Panc1 (cell line): Measurements from ENCODE around the gene CLNS1A. TPM values are rescaled to one million over a fixed set of nuclear protein-coding genes. Genes with fewer than 3 reads are reported as not detected.

Experiments used
- ATAC-seq: fragments of 200-7000 bp; cut with Tn5 transposase; 2 replicates; pipeline ENCODE4 v1.9.1; 2020; ENCODE audit warnings: mild to moderate bottlenecking, moderate library complexity
- BruUV-seq: library from RNA; stranded (reverse); fragments of 400-500 nt; replicated peaks from 2 replicates; lab custom pipeline; 2021; lab: Mats Ljungman, UMichigan
- CTCF ChIA-PET: fragments of 300-600 bp; sonication (Branson Sonifier 250); formaldehyde crosslinking; loops from one replicate; lab custom pipeline; 2022; ENCODE audit warnings: antibody characterized with exemption; lab: Charles Lee
- POLR2A ChIA-PET: fragments of 300-600 bp; sonication (Branson Sonifier 250); formaldehyde crosslinking; loops from one replicate; lab custom pipeline; 2022; ENCODE audit warnings: antibody characterized with exemption; lab: Charles Lee
- DNase-seq: peaks from one replicate; pipeline ENCODE4 v3.0.0-alpha.2; 2010; ENCODE audit warnings: low read depth, low spot score
- H3K27ac ChIP-seq: 2 replicates; pipeline ENCODE4 v1.5.1; 2011; ENCODE audit warnings: mild to moderate bottlenecking, low read length, inconsistent platforms
- H3K27me3 ChIP-seq: fragments of 200-500 bp; sonication (Bioruptor generic); 2 replicates; pipeline ENCODE4 v1.6.0; 2014; ENCODE audit warnings: low read length, inconsistent platforms; ENCODE audit not compliant: control insufficient read depth, insufficient read depth
- H3K36me3 ChIP-seq: fragments of 200-500 bp; sonication (Bioruptor generic); 2 replicates; pipeline ENCODE4 v1.5.1; 2014; ENCODE audit warnings: inconsistent platforms, mild to moderate bottlenecking, low read length, moderate library complexity; ENCODE audit not compliant: control insufficient read depth, insufficient read depth
- H3K4me1 ChIP-seq: 2 replicates; pipeline ENCODE4 v1.5.1; 2011; ENCODE audit warnings: inconsistent platforms, mild to moderate bottlenecking, low read length, moderate library complexity; ENCODE audit not compliant: control insufficient read depth, insufficient read depth
- H3K4me3 ChIP-seq, 2 experiments: 2 replicates each; pipeline ENCODE4 v1.5.1; 2011 to 2012; ENCODE audit warnings: low read depth in 2 of 2, low read length in 2 of 2, mild to moderate bottlenecking in 2 of 2, inconsistent platforms in 1 of 2, moderate library complexity in 1 of 2
- H3K9me3 ChIP-seq: fragments of 200-500 bp; sonication (Bioruptor generic); 2 replicates; pipeline ENCODE4 v1.5.1; 2014; ENCODE audit warnings: low read depth, mild to moderate bottlenecking, inconsistent platforms, low read length, moderate library complexity; ENCODE audit not compliant: control insufficient read depth, insufficient read depth
- POLR2AphosphoS5 ChIP-seq: IDR thresholded peaks from 2 replicates; pipeline ENCODE4 v1.6.1; 2012; ENCODE audit warnings: mild to moderate bottlenecking, low read depth, low read length, moderate library complexity
- SIN3A ChIP-seq: IDR thresholded peaks from 2 replicates; pipeline ENCODE4 v1.6.1; 2012; ENCODE audit warnings: low read depth, mild to moderate bottlenecking, low read length, moderate library complexity, borderline replicate concordance; ENCODE audit not compliant: insufficient read depth
- TCF7L2 ChIP-seq: IDR thresholded peaks from 2 replicates; pipeline ENCODE4 v1.6.1; 2011; ENCODE audit warnings: mild to moderate bottlenecking, low read depth, low read length, inconsistent platforms
- in situ Hi-C: cut with HindIII; loops from 2 replicates; pipeline ENCODE4 v1.10.0; 2016; ENCODE audit warnings: low sequenced_read_pairs, low pct_unique_long_range_greater_than_20kb
- intact Hi-C: fragments of 100-400 bp; cut with micrococcal nuclease; formaldehyde crosslinking; loops from one replicate; pipeline ENCODE4 v1.10.0; 2022; ENCODE audit not compliant: unreplicated experiment
- total RNA-seq: library from RNA; stranded (reverse); gene quantifications from one replicate; pipeline ENCODE4 v1.2.1, GENCODE V29; 2021; ENCODE audit not compliant: unreplicated experiment
- TF ChIP-seq, protein P1 (sequence below): fragments of 450-650 bp; IDR thresholded peaks from 2 replicates; pipeline ENCODE4 v1.5.1; 2017; ENCODE audit warnings: mild to moderate bottlenecking
- TF ChIP-seq, protein P2 (sequence below), 2 experiments: IDR thresholded peaks; 2 replicates each; pipeline ENCODE4 v1.6.1; 2011 to 2012; ENCODE audit warnings: low read depth in 2 of 2, control low read depth in 1 of 2, low read length in 1 of 2, mild to moderate bottlenecking in 1 of 2, moderate library complexity in 1 of 2; ENCODE audit not compliant: insufficient read depth in 1 of 2

The CLNS1A gene
- total RNA-seq, 1 experiment from 2014 or later: 117 TPM

DNA sequence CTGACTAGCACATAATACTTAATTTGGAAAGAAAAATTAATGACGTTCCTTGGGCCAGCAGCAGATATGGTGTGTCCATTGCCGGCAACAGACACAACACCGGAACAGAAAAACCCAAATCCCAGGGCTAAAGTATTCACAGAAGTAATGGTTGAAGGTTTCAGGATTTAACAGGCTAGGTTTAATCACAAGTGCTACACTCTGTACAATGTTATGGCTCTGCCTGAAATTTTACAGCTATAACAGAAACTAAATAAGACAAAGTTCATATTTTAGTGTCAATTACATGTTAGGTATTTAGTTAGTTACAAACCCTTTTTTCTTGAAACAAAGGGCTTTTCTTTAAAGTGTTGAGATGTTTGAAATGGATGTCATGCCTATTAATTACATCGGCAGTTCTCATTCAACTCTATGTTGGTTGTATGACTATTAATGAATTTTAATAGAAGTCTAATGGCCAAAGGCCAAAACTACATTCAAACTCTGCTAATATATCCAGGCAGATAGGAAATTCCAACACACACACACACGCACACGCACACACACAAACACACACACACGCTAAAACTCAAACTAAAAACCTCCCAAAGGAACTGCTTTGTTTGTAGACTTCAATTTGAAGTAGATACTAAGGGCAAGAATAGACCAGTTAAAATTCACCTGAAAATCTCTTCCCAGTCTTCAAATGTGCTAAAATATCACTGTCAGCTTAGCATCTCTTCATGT, 27.8 kb upstream of the CLNS1A start:
- intact Hi-C loops: no loop called here
- Histone ChIP-seq H3K36me3 (peaks cover 21% of the 10 kb centered on the region), H3K27ac (no peak overlapping the region), H3K4me3 (no peak overlapping the region), H3K27me3 (no peaks in the 10 kb centered on the region), H3K9me3 (no peaks in the 10 kb centered on the region), H3K4me1 (no peaks in the 10 kb centered on the region)
- ChIA-PET POLR2A (no interaction called here), CTCF (interaction anchor here (0.6 kb wide), 1 partner anchor 35 kb away, joined by 3 read pairs; no protein-coding TSS in a partner anchor)
- ATAC-seq (no peak), DNase-seq (no peak)
- in situ Hi-C loops: no loop called here
- no TSS peak for BruUV-seq
- TF ChIP-seq TCF7L2 (no peak), POLR2AphosphoS5 (no peak), SIN3A (no peak)
- TF ChIP-seq, protein P1, sequence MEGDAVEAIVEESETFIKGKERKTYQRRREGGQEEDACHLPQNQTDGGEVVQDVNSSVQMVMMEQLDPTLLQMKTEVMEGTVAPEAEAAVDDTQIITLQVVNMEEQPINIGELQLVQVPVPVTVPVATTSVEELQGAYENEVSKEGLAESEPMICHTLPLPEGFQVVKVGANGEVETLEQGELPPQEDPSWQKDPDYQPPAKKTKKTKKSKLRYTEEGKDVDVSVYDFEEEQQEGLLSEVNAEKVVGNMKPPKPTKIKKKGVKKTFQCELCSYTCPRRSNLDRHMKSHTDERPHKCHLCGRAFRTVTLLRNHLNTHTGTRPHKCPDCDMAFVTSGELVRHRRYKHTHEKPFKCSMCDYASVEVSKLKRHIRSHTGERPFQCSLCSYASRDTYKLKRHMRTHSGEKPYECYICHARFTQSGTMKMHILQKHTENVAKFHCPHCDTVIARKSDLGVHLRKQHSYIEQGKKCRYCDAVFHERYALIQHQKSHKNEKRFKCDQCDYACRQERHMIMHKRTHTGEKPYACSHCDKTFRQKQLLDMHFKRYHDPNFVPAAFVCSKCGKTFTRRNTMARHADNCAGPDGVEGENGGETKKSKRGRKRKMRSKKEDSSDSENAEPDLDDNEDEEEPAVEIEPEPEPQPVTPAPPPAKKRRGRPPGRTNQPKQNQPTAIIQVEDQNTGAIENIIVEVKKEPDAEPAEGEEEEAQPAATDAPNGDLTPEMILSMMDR: no peak
- TF ChIP-seq, protein P2, sequence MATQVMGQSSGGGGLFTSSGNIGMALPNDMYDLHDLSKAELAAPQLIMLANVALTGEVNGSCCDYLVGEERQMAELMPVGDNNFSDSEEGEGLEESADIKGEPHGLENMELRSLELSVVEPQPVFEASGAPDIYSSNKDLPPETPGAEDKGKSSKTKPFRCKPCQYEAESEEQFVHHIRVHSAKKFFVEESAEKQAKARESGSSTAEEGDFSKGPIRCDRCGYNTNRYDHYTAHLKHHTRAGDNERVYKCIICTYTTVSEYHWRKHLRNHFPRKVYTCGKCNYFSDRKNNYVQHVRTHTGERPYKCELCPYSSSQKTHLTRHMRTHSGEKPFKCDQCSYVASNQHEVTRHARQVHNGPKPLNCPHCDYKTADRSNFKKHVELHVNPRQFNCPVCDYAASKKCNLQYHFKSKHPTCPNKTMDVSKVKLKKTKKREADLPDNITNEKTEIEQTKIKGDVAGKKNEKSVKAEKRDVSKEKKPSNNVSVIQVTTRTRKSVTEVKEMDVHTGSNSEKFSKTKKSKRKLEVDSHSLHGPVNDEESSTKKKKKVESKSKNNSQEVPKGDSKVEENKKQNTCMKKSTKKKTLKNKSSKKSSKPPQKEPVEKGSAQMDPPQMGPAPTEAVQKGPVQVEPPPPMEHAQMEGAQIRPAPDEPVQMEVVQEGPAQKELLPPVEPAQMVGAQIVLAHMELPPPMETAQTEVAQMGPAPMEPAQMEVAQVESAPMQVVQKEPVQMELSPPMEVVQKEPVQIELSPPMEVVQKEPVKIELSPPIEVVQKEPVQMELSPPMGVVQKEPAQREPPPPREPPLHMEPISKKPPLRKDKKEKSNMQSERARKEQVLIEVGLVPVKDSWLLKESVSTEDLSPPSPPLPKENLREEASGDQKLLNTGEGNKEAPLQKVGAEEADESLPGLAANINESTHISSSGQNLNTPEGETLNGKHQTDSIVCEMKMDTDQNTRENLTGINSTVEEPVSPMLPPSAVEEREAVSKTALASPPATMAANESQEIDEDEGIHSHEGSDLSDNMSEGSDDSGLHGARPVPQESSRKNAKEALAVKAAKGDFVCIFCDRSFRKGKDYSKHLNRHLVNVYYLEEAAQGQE (IDR thresholded peaks at IDR 0.05; ENCODE audit: insufficient read depth in 1 of 2, low read depth in 2 of 2, low read length in 1 of 2): no peak

DNA sequence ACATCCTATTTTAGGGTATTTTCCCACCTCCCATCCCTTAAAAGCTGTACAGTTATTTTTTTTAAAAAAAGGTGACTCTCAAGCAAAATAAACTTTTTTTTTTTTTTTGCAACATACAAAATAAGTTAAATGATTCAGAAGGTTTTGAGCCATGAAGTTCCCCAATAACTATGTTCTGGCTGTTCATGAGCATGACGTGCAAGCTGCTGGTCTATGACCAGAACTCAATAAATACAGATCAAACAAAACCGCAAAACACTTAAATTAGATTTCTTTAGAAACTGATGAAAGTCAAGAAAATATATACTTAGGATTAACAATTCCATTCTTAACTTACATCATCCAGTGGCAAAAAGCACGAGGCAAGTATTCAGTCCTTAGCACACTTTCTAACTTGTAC, 24.1 kb upstream of the CLNS1A start:
- ATAC-seq (no peak), DNase-seq (no peak)
- Histone ChIP-seq H3K4me3 (no peak overlapping the region), H3K4me1 (no peaks in the 10 kb centered on the region), H3K27ac (no peak overlapping the region), H3K27me3 (no peaks in the 10 kb centered on the region), H3K9me3 (no peaks in the 10 kb centered on the region), H3K36me3 (peaks cover 15% of the 10 kb centered on the region)
- intact Hi-C loops: no loop called here
- ChIA-PET POLR2A (no interaction called here), CTCF (no interaction called here)
- in situ Hi-C loops: no loop called here
- TF ChIP-seq POLR2AphosphoS5: no peak
- TF ChIP-seq SIN3A: no peak
- TF ChIP-seq, protein P2 (IDR thresholded peaks at IDR 0.05; ENCODE audit: insufficient read depth in 1 of 2, low read depth in 2 of 2, low read length in 1 of 2): no peak
- no peak for TF ChIP-seq TCF7L2
- TF ChIP-seq, protein P1: no peak
- no TSS peak for BruUV-seq
